HK-2 (cell line): ENCODE data around the gene SLC10A7.
"Not testable (repeated sequence)": the region's sequence is repeated elsewhere in the genome, so short reads cannot be mapped to it uniquely, and the experiment has no call there.

Experiments
- DNase-seq: peaks from one replicate; pipeline ENCODE4 v3.0.0-alpha.2; 2018; ENCODE audit not compliant: unreplicated experiment

SLC10A7 gene

GRCh38 chr4:146359771-146360170 lies 162.0 kb downstream of the SLC10A7 start:
- no peak for DNase-seq

GRCh38 chr4:146350114-146350513 lies 171.6 kb downstream of the SLC10A7 start:
- DNase-seq, result not testable (repeated sequence)

- DNase-seq, result no peak
Observed at GRCh38 chr4:146349306-146349705, 172.4 kb downstream of the SLC10A7 start.

GRCh38 chr4:146347822-146348221 lies 173.9 kb downstream of the SLC10A7 start:
- DNase-seq, result no peak

GRCh38 chr4:146346276-146346675 lies 175.5 kb downstream of the SLC10A7 start:
- DNase-seq, result no peak

- no peak for DNase-seq
Observed at GRCh38 chr4:146343776-146344175, 178.0 kb downstream of the SLC10A7 start.

- no peak for DNase-seq
Observed at GRCh38 chr4:146343199-146343598, 178.5 kb downstream of the SLC10A7 start.

GRCh38 chr4:146342600-146343192 lies 179.0 kb downstream of the SLC10A7 start:
- DNase-seq, result no peak

- DNase-seq, result no peak
Observed at GRCh38 chr4:146340798-146341197, 180.9 kb downstream of the SLC10A7 start.

- no peak for DNase-seq
Observed at GRCh38 chr4:146338512-146338911, 183.2 kb downstream of the SLC10A7 start.

GRCh38 chr4:146336410-146336807 lies 185.3 kb downstream of the SLC10A7 start:
- DNase-seq, result no peak

GRCh38 chr4:146335763-146336409 lies 185.9 kb downstream of the SLC10A7 start:
- DNase-seq, result no peak

GRCh38 chr4:146334862-146335449 lies 186.8 kb downstream of the SLC10A7 start:
- DNase-seq, result no peak

GRCh38 chr4:146333895-146334262 lies 187.9 kb downstream of the SLC10A7 start:
- DNase-seq, result no peak

- DNase-seq, result peak; percentile 33
Observed at GRCh38 chr4:146333187-146333894, 188.4 kb downstream of the SLC10A7 start.

GRCh38 chr4:146330392-146330791 lies 191.3 kb downstream of the SLC10A7 start:
- DNase-seq, result no peak

- DNase-seq, result no peak
Observed at GRCh38 chr4:146329050-146329716, 192.6 kb downstream of the SLC10A7 start.

- no peak for DNase-seq
Observed at GRCh38 chr4:146327859-146328650, 193.7 kb downstream of the SLC10A7 start.

GRCh38 chr4:146318894-146319293 lies 202.8 kb downstream of the SLC10A7 start:
- DNase-seq, result no peak

- no peak for DNase-seq
Observed at GRCh38 chr4:146317783-146318182, 204.0 kb downstream of the SLC10A7 start.

GRCh38 chr4:146315184-146315583 lies 206.6 kb downstream of the SLC10A7 start:
- DNase-seq, result no peak
